Fibroblast of mammary gland (primary cell): ENCODE measurements around the gene SPTLC1.

ENCODE experiments used
- DNase-seq: peaks from one replicate; pipeline ENCODE4 v3.0.0-alpha.2; 2010; ENCODE audit warnings: low read depth
- H3K4me3 ChIP-seq: 2 replicates; pipeline ENCODE4 v1.5.1; 2011; ENCODE audit warnings: low read depth, mild to moderate bottlenecking, low read length, moderate library complexity; ENCODE audit not compliant: control insufficient read depth
- TF ChIP-seq, protein P1 (sequence below): conservative IDR thresholded peaks from 2 replicates; pipeline ENCODE4 v1.5.1; 2011; ENCODE audit warnings: low read depth, low read length, inconsistent platforms; ENCODE audit not compliant: control insufficient read depth, insufficient read depth

SPTLC1 gene

GRCh38 chr9:92071634-92072033, 43.6 kb downstream of the SPTLC1 start:
- H3K4me3 ChIP-seq = no peak overlapping the region
- no peak for DNase-seq
- TF ChIP-seq, protein P1, sequence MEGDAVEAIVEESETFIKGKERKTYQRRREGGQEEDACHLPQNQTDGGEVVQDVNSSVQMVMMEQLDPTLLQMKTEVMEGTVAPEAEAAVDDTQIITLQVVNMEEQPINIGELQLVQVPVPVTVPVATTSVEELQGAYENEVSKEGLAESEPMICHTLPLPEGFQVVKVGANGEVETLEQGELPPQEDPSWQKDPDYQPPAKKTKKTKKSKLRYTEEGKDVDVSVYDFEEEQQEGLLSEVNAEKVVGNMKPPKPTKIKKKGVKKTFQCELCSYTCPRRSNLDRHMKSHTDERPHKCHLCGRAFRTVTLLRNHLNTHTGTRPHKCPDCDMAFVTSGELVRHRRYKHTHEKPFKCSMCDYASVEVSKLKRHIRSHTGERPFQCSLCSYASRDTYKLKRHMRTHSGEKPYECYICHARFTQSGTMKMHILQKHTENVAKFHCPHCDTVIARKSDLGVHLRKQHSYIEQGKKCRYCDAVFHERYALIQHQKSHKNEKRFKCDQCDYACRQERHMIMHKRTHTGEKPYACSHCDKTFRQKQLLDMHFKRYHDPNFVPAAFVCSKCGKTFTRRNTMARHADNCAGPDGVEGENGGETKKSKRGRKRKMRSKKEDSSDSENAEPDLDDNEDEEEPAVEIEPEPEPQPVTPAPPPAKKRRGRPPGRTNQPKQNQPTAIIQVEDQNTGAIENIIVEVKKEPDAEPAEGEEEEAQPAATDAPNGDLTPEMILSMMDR = no peak

- no peak overlapping the region for H3K4me3 ChIP-seq
- TF ChIP-seq, protein P1 = no peak
- no peak for DNase-seq
Observed at GRCh38 chr9:92066168-92066567, 49.0 kb downstream of the SPTLC1 start.

DNA sequence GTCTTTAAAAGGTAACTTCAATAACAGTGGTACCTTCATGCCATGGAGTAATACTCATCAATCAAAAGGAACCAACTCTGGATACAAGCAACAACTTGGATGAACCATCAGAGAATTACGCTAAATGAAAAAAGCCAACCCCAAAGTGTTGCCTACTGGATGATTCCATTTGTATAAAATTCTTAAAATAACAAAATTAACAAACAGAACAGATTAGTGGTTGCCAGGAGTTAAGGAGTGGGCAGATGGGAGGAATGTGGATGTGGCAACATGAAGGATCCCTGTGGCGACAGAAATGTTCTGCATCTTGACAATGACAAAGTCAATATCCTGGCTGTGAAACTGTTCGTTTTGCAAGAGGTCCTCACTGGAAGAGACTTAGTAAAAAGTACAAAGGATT, 50.5 kb downstream of the SPTLC1 start:
- H3K4me3 ChIP-seq = no peak overlapping the region
- peak; percentile 45 for DNase-seq
- TF ChIP-seq, protein P1 = no peak

GRCh38 chr9:92061184-92061583, 54.0 kb downstream of the SPTLC1 start:
- TF ChIP-seq, protein P1 = no peak
- no peak for DNase-seq
- no peak overlapping the region for H3K4me3 ChIP-seq

GRCh38 chr9:92059661-92060060, 55.6 kb downstream of the SPTLC1 start:
- TF ChIP-seq, protein P1 = no peak
- H3K4me3 ChIP-seq = no peak overlapping the region
- DNase-seq = no peak

DNA sequence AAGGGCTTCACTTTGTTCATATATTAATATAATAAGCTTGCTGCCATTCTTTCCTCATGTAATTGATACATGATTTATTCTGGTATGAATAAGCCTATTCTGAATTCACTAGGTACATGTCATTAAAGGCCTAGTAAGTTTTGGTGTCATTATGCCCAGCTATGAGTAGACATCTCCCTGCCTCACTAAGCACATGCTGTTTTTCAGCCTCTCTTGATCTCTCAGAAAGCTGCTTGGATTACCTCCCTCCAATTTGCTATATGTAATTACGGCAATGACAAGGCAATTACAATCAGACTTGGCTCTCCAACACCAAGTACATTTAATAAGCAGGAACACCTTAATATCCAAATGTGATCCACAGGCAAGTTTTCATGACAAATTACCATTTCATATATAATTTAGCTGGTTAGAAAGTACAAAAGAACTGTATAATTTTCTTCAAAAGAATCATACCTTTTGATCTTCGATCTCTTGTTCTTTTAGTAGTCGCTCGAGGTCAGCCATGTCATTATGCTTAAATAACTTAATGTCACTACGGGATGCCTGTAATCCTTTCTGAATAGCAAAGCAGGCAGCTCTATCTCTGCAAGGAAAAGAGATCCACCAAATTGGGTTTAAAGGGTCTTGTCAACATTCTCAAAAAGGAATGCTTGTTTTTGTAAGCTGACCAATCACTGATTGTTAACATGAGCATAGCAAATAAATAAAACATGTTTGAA, 56.3 kb downstream of the SPTLC1 start:
- TF ChIP-seq, protein P1 = no peak
- H3K4me3 ChIP-seq = no peak overlapping the region
- DNase-seq = no peak

- DNase-seq = no peak
- TF ChIP-seq, protein P1 = no peak
- H3K4me3 ChIP-seq = no peak overlapping the region
Observed at GRCh38 chr9:92058026-92058425, 57.2 kb downstream of the SPTLC1 start.
